Measurements from ENCODE around the gene KMT2A. TPM values are rescaled to one million over a fixed set of nuclear protein-coding genes. Genes with fewer than 3 reads are reported as not detected.
A peak's percentile ranks its signal among the peaks of the same experiment; 100 is the strongest.
"Not testable (repeated sequence)": the region's sequence is repeated elsewhere in the genome, so short reads cannot be mapped to it uniquely, and the experiment has no call there.

KMT2A gene
- total RNA-seq = 25.6 TPM

DNA sequence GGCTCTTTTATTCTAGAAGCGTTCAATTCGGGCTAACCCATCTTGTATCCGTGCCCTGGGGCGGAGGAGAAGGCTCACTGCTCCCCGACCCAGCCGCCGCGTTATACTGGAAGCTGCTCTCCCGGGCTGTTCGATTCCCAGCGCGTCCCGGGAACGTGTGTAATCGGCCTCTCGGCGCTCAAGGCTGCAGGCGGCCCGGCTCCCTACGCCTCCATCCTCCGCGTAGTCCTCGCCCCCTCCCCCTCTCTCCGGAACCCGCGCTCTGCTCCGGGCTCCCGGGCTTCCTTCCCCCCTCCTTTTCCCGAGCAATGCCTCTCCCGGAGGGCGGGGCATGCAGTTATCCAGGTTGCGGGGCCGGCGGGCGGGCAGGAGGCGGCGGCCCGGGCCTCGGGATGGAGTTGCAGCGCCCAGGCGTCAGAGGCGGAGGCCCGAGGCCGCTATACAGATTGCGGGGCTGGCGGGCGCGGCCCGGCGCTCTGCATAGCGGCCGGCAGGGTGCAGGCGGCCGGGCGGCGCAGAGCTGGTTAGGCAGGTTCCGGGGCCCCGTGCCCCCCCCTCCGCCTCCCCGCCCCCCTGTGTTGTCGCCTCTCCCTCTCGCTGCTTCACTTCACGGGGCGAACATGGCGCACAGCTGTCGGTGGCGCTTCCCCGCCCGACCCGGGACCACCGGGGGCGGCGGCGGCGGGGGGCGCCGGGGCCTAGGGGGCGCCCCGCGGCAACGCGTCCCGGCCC is at the start of gene KMT2A:
Gene KMT2A, plus strand, starts transcription at position 600 of the 732 bp plus-strand sequence. Its CDS starts 21 bp downstream, at position 621.
- ATAC-seq = peak; percentile 99

DNA sequence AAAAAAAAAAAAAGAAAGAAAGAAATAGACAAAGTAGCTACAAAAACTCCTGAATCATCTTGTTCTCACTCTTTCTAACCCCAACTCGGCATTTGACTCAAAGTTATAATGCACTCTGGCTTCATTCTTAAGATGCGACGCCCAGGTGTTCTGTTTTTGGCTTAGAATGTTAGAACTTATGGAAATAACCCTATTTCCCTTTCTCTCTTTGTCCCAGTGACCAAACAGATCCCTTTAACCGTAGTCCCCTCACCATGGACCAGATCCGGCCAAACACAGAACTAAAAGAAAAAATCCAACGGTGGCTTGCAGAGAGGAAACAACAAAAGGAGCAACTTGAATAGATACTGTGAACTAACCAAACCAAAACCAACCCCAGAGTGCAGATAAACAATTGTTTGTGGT is 40.2 kb upstream of the KMT2A start:
- ATAC-seq = no peak

- no peak for ATAC-seq
These were observed 38.8 kb upstream of the KMT2A start for GRCh38 chr11:118397448-118397847.

DNA sequence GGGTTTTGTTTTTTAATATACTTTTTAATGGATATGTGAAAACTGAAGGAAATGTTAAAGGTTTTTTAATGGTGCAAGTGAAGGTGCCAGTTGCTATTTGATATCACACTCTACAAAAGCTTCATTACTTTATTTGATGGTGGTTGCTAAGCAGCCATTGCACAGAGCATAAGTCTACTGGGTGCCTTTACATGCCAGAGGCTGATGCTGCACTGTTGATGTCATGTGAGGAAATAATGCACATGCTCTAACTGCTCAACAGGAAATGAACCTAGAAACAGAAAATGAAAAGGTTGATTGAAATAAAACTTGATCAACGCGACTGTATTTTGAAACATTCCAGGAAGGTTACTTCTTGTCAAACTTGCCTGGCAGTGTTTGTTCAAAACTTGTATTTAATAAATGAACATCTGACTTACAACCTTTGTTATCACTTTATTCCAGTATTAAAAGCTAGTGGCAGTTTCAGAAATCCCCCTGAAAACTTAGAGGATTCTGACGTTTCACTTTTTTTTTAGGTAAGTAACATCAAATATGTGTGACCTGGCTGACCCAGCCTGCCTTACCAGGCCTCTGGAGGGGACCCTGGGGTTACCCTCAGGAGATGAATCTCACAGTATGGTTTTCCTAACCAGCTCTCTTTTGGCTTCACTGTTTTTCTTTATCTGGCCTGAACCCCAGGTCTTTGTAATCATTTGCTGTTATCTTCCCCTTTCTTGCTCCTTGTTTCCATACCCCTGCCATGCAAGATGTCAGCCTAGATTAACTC is 37.3 kb upstream of the KMT2A start:
- ATAC-seq = peak; percentile 33

DNA sequence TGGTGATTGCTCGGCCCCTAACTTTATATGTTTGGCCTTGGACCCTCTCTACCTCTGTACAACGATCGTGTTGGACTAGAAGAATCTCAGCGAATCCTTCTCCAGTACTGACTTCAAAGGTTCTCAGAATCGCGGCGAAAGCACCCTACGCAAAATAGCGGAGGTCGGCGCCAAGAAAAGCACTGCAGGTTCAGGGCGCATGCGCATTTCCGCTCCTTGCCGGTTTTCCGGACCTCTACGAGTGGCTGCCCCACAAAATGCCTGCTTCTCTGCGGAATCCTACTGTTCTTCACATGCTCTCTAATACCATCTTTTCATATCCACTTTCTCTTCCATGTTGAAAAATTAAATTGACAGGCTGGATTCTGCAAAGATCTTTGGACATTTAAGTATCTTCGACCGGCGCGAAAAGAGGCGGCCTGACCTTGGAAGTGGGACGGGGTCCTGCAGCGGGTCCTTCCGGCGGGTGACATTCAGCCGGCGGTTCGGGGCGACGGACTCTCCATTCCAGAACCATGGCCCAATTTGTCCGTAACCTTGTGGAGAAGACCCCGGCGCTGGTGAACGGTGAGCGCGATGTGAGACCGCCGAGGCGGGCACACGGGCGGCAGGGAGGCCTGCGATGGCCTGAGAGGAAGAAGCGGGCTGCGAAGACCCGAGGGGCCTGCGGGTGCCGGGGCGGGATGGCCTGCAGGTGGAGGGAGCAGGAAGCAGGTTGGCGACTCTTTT is 35.0 kb upstream of the KMT2A start, which contains the start of gene ATP5MG:
Gene ATP5MG, plus strand, starts transcription at position 456 of the 729 bp plus-strand sequence. Its CDS starts 60 bp downstream, at position 516.
- ATAC-seq = peak; percentile 72

GRCh38 chr11:118401880-118402590 is 34.3 kb upstream of the KMT2A start:
- ATAC-seq = peak; percentile 27

GRCh38 chr11:118402594-118402993 is 33.7 kb upstream of the KMT2A start:
- ATAC-seq = not testable (repeated sequence)

DNA sequence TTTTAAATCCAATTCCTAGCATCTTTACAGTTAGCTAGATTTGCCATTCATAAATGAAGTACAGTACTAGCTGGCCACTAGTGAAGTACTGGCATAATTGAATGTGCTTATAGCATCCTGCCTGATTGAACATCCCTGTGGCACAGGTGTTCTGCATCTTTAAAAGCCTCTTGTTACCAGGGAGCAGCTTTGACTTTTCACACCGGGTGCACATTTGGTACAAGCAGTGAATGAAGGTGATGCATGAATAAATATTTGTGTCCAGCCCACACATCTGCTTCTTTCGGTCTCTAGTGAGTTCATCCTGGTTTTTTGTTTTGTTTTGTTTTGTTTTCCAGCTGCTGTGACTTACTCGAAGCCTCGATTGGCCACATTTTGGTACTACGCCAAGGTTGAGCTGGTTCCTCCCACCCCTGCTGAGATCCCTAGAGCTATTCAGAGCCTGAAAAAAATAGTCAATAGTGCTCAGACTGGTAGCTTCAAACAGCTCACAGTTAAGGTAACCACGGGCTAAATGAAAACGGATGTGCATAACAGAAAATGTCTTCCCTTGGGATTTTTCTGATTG is 29.6 kb upstream of the KMT2A start:
- no peak for ATAC-seq

DNA sequence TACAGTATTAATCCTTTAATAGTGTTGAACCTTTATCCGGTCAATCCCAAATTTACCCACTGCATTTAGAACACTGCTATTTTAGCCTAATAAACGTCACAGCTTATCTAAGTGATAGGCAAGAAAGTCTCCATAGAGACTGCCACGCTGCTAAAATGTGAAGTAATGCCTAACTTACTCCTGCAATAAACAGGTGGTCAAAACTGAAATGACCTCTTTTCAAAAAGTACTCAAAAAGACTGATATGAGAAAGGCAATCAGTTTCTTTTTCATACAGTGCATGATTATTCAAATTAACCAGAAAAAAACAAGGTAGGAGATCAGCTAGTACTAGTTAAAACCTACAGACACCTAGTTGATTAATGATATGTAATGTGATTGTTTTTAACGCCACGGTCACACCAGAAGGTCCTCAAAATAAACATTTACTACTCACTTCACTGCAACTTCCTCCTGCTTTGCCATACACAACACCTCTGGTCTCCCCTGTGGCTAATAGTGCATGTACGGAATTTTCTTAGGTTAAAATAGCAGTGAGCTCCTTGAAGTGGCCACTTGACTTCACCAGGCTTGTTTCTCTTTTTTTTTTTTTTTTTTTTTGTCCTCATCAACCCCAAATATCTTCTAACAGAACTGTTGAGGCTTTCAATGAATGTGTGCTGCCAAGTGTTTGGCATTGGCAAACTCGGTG is 26.1 kb upstream of the KMT2A start:
- ATAC-seq = no peak

- ATAC-seq = no peak
These were observed 24.8 kb upstream of the KMT2A start for GRCh38 chr11:118411530-118411929.

DNA sequence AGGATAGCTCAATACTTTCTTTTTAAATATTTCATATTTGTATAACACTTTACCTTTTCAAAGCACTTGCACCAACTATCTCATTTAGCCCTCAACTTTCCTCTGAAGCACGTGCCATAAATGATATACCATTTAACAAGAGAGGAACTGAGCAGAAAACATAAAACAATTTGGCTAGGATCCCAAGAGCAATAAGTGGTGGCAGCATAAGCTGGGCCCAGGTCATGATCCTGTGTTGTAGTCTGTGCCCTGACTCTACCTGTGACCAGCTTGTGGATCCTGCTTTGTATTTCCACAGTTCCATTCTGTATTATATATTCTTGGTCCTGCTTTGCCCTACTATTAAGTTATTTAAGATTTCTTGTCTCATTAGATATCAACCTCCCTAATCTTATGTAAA is 23.4 kb upstream of the KMT2A start:
- no peak for ATAC-seq

DNA sequence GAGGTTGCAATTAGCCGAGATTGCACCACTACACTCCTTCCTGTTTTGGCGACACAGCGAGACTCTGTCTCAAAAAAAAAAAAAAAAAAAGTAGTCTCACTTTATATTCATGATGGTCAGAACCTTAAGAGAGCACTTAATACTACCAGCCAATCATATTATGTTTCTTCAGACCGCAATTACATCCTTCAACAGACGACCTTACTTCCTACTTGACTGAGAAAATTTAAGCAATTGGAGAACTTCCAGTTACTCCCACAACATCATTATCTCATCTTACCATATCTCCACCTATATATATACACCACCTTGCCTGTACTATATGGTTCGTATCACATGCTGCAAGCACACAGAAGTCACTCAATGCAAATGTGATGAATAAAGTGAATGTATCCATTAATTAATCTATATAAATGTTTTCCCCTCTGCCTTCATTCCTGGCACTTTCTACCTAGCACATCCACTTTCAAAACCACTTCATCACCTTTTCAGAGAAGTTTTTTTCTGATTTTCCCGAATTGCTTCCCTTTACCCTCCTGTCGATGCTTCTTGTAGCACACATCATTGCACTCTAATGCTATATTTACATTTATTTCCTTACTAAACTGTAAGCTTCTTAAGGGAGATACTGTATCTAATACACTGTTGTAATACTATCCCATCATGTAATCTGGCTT is 21.1 kb upstream of the KMT2A start:
- ATAC-seq = no peak

GRCh38 chr11:118415739-118416068 is 20.6 kb upstream of the KMT2A start:
- peak; percentile 72 for ATAC-seq

GRCh38 chr11:118416900-118417299 is 19.4 kb upstream of the KMT2A start:
- not testable (repeated sequence) for ATAC-seq

- no peak for ATAC-seq
These were observed 18.5 kb upstream of the KMT2A start for GRCh38 chr11:118417801-118418200.

- no peak for ATAC-seq
These were observed 17.5 kb upstream of the KMT2A start for GRCh38 chr11:118418766-118419165.

GRCh38 chr11:118427707-118428106 is 8.6 kb upstream of the KMT2A start:
- ATAC-seq = no peak

GRCh38 chr11:118430956-118431355 is 5.3 kb upstream of the KMT2A start:
- ATAC-seq = no peak

DNA sequence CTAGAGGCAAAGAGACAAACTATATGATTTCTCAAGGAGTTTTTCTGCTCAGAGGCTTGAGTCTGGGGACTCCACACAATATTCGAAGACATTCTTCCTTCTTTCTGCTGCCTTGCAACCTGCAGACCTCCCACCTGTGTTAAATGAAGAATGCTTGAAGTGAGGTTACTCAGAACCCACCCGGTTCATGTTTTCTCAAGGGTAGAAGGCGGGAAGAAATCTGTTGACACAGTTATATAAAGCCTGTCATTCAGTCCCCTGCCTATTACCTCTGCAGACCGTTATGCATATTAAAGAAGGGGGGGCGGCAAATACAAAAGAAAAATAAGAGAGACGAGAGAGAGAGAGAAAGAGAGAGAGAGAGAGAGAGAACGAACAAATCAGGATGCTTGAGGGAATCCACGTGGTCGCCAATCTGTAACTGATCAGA is 2.2 kb upstream of the KMT2A start:
- ATAC-seq = no peak

GRCh38 chr11:118434553-118435289 is 1.6 kb upstream of the KMT2A start:
- ATAC-seq = no peak
